Transverse colon (tissue), 4 donors: Measurements from ENCODE around the gene TBC1D21. TPM values are rescaled to one million over a fixed set of nuclear protein-coding genes. Genes with fewer than 3 reads are reported as not detected.

Source experiments
- DNase-seq: peaks from one replicate; pipeline ENCODE4 v3.0.0-alpha.2; 2019
- H3K27ac ChIP-seq, 4 donors: fragments of 200-600 bp; sonication (generic); 2 replicates each; pipeline ENCODE4 v1.5.1; 2016 to 2018; ENCODE audit warnings: inconsistent platforms in 4 of 4
- H3K27me3 ChIP-seq: fragments of 200-600 bp; sonication (generic); 2 replicates; pipeline ENCODE4 v1.5.1; 2017; ENCODE audit warnings: inconsistent platforms
- H3K36me3 ChIP-seq, 4 donors: fragments of 200-600 bp; sonication (generic); 2 replicates each; pipeline ENCODE4 v1.5.1; 2017 to 2019; ENCODE audit warnings: inconsistent platforms in 4 of 4
- H3K4me1 ChIP-seq, 4 donors: fragments of 200-600 bp; sonication (generic); 2 replicates each; pipeline ENCODE4 v1.5.1; 2017 to 2020; ENCODE audit warnings: inconsistent platforms in 4 of 4
- H3K4me3 ChIP-seq, 4 donors: fragments of 200-600 bp; sonication (generic); 1 replicate in 1 of 4; 2 replicates in 3 of 4; pipeline versions ENCODE4 v1.5.1 to v1.6.1; 2017 to 2019; ENCODE audit warnings: inconsistent platforms in 4 of 4
- H3K9me3 ChIP-seq, 2 donors: fragments of 200-600 bp; sonication (generic); 2 replicates each; pipeline ENCODE4 v1.5.1; 2017 to 2019; ENCODE audit warnings: inconsistent platforms in 2 of 2
- CTCF ChIP-seq, 5 experiments: fragments of 200-600 bp in 3 of 5; fragments of 450-650 bp in 2 of 5; sonication (generic) in 3 of 5; IDR thresholded peaks; 1 replicate in 2 of 5; 2 replicates in 3 of 5; pipeline ENCODE4 v1.5.1; 2016 to 2017; ENCODE audit warnings: antibody characterized with exemption in 5 of 5, inconsistent platforms in 3 of 5, mild to moderate bottlenecking in 2 of 5, moderate library complexity in 1 of 5
- EP300 ChIP-seq: sonication (generic); formaldehyde crosslinking; IDR thresholded peaks from one replicate; pipeline ENCODE4 v1.6.1; 2017; ENCODE audit warnings: antibody characterized with exemption, low read depth
- POLR2A ChIP-seq: fragments of 450-650 bp; IDR thresholded peaks from one replicate; pipeline ENCODE4 v1.6.1; 2016; ENCODE audit warnings: antibody characterized with exemption, mild to moderate bottlenecking, moderate library complexity
- POLR2AphosphoS5 ChIP-seq, 3 donors: sonication (generic); formaldehyde crosslinking; IDR thresholded peaks; one replicate each; pipeline ENCODE4 v1.6.1; 2016; ENCODE audit warnings: antibody characterized with exemption in 3 of 3
- WGBS, 2 donors: methylation state at CpG; one replicate each; pipeline ENCODE4 v1.1.5; 2018; ENCODE audit warnings: low coverage in 1 of 2; 5-methylcytosine and 5-hydroxymethylcytosine counted together
- in situ Hi-C, 4 donors: fragments of 200-750 bp; cut with MboI; loops; one replicate each; pipeline versions ENCODE4 v1.15.0 to v1.15.1; 2017; ENCODE audit warnings: low sequenced_read_pairs in 3 of 4, low pct_ligation_motif_present in 1 of 4, low pct_unique_long_range_greater_than_20kb in 1 of 4
- intact Hi-C: fragments of 100-400 bp; cut with DNase I; formaldehyde crosslinking; loops from one replicate; pipeline ENCODE4 v1.15.1; 2023; ENCODE audit warnings: low total_unique reads
- total RNA-seq, 4 donors: library from RNA; depleted of rRNA; stranded (reverse); fragments of >200 nt; gene quantifications; one replicate each; pipeline ENCODE4 v1.1.0, GENCODE V29; 2016

Gene TBC1D21
- total RNA-seq, 4 donors from 2014 or later = not detected

- Histone ChIP-seq H3K27ac (no peak overlapping the region), H3K4me1 (peaks cover 15 to 57% (median 37%) of the 10 kb centered on the region in 4 donors), H3K9me3 (no peaks in the 10 kb centered on the region), H3K4me3 (no peak overlapping the region), H3K27me3 (peaks cover 10% of the 10 kb centered on the region), H3K36me3 (no peaks in the 10 kb centered on the region)
- TF ChIP-seq POLR2AphosphoS5 (IDR thresholded peaks at IDR 0.05) (no peak), POLR2A (no peak)
- intact Hi-C loops = no loop called here
- 60% methylated on average over 1 to 5 of the region's 5 CpGs for WGBS, 2 donors
- no peak for DNase-seq
- in situ Hi-C loops = loop anchor here in 1 of 4 donors (25.0 kb wide), 1 partner anchor 383 kb away; no protein-coding TSS in a partner anchor
Observed at GRCh38 chr15:73928971-73929627, 55.7 kb downstream of the TBC1D21 start.

GRCh38 chr15:73930371-73930770 is 57.0 kb downstream of the TBC1D21 start:
- H3K4me3 ChIP-seq = no peak overlapping the region
- H3K27me3 ChIP-seq = peaks cover 10% of the 10 kb centered on the region
- 70% methylated on average over 8 of the region's 8 CpGs; no CpG with 5 or more reads in 1 of the 2 donors for WGBS, 2 donors
- in situ Hi-C loops = loop anchor here in 1 of 4 donors (25.0 kb wide), 1 partner anchor 382 kb away; no protein-coding TSS in a partner anchor
- TF ChIP-seq POLR2A (no peak), CTCF (IDR thresholded peaks at IDR 0.05) (no peak), EP300 (no peak), POLR2AphosphoS5 (IDR thresholded peaks at IDR 0.05) (no peak)
- no peaks in the 10 kb centered on the region for H3K36me3 ChIP-seq
- H3K27ac ChIP-seq = peak overlapping the region in 2 of 4 donors; percentile 10 to 20
- peaks cover 7 to 47% (median 30%) of the 10 kb centered on the region in 4 donors for H3K4me1 ChIP-seq
- no peaks in the 10 kb centered on the region for H3K9me3 ChIP-seq
- no peak for DNase-seq
- intact Hi-C loops = no loop called here

GRCh38 chr15:73930790-73931281 is 57.5 kb downstream of the TBC1D21 start:
- in situ Hi-C loops = loop anchor here in 1 of 4 donors (25.0 kb wide), 1 partner anchor 381 kb away; no protein-coding TSS in a partner anchor
- peak overlapping the region in 1 of 4 donors; percentile 10 for H3K27ac ChIP-seq
- DNase-seq = no peak
- H3K9me3 ChIP-seq = no peaks in the 10 kb centered on the region
- intact Hi-C loops = no loop called here
- no peaks in the 10 kb centered on the region for H3K36me3 ChIP-seq
- TF ChIP-seq EP300 = no peak
- no peak for TF ChIP-seq POLR2AphosphoS5 (IDR thresholded peaks at IDR 0.05)
- TF ChIP-seq CTCF (IDR thresholded peaks at IDR 0.05) = no peak
- no peak for TF ChIP-seq POLR2A
- H3K27me3 ChIP-seq = peaks cover 10% of the 10 kb centered on the region
- H3K4me3 ChIP-seq = no peak overlapping the region
- WGBS, 2 donors = 68 to 70% methylated on average over 2 to 7 of the region's 7 CpGs
- peaks cover 7 to 42% (median 26%) of the 10 kb centered on the region in 4 donors for H3K4me1 ChIP-seq

- Histone ChIP-seq H3K9me3 (no peaks in the 10 kb centered on the region), H3K27ac (no peak overlapping the region), H3K36me3 (no peaks in the 10 kb centered on the region), H3K27me3 (peaks cover 8% of the 10 kb centered on the region), H3K4me3 (no peak overlapping the region), H3K4me1 (peaks cover 3 to 41% (median 23%) of the 10 kb centered on the region in 4 donors)
- in situ Hi-C loops (loop anchor here in 1 of 4 donors (25.0 kb wide), 1 partner anchor 381 kb away; no protein-coding TSS in a partner anchor), intact Hi-C loops (no loop called here)
- 52% methylated on average over 2 of the region's 2 CpGs; no CpG with 5 or more reads in 1 of the 2 donors for WGBS, 2 donors
- no peak for TF ChIP-seq EP300
- no peak for TF ChIP-seq POLR2A
- TF ChIP-seq POLR2AphosphoS5 (IDR thresholded peaks at IDR 0.05) = no peak
- no peak for TF ChIP-seq CTCF (IDR thresholded peaks at IDR 0.05)
- no peak for DNase-seq
Observed at GRCh38 chr15:73931441-73931840, 58.1 kb downstream of the TBC1D21 start.
